ENCODE measurements around the gene DHRS2.

DHRS2 gene

DNA sequence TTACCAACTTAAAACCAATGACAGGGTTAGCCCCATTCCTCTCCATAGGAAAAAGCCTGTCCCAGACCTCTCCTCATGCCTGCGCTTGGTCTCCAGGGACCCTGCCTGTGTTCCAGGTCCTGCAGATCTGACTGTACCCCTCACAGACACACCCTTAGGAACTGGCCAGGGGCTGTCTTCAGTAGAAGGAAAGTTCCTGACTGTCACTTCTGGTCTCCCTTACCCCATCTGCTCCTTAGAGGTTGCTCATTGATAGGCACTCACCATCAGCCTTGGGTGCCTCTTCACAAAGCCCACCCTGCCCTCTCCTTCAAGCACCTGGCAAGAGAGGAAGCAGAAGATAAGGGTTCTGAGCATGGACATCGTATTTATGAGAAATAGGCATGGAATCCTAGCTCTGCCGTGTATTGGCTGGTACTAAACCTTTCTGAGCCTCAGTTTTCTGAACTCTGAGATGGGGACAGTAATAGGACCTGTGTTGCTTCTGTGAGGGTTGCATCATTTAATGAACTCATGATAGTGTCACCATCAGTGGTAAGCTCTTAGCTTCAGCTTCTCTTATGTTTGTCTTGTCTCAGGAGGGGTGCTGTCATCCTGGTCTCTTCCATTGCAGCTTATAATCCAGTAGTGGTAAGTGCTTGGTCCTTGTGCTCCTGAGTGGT is 7.5 kb downstream of the DHRS2 start:
- no peak for DNase-seq (ENCODE audit: low spot score)
- TF ChIP-seq CTCF (IDR thresholded peaks at IDR 0.05; ENCODE audit: extremely low read depth, missing control alignments), result no peak

GRCh38 chr14:23644195-23644918 is 8.2 kb downstream of the DHRS2 start:
- no peak for DNase-seq (ENCODE audit: low spot score)

GRCh38 chr14:23644919-23645336 is 8.8 kb downstream of the DHRS2 start:
- no peak for TF ChIP-seq CTCF (IDR thresholded peaks at IDR 0.05; ENCODE audit: extremely low read depth, missing control alignments)

More at GRCh38 chr14:23644195-23644918, 8.2 kb downstream of the DHRS2 start:
- no peak for TF ChIP-seq CTCF (IDR thresholded peaks at IDR 0.05; ENCODE audit: extremely low read depth, missing control alignments)

DNA sequence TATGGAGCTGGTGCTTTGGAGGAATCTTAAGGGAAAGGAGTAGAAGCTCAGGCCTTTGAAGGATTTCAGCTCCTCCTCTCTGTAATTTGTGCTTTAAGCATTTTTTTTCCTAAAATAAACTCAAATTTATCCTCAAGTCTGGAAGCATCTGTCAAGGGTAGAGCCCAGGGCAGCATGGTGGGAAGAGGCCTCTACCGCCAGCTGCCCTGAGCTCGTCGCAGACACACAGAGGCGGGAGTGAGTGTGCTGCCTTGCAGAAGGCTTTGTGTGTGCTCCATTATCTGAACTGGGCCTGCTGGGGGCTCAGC is 9.3 kb downstream of the DHRS2 start:
- no peak for TF ChIP-seq CTCF (IDR thresholded peaks at IDR 0.05; ENCODE audit: extremely low read depth, missing control alignments)
- DNase-seq (ENCODE audit: low spot score), result no peak

More at GRCh38 chr14:23644919-23645336, 8.8 kb downstream of the DHRS2 start:
- no peak for DNase-seq (ENCODE audit: low spot score)

DNA sequence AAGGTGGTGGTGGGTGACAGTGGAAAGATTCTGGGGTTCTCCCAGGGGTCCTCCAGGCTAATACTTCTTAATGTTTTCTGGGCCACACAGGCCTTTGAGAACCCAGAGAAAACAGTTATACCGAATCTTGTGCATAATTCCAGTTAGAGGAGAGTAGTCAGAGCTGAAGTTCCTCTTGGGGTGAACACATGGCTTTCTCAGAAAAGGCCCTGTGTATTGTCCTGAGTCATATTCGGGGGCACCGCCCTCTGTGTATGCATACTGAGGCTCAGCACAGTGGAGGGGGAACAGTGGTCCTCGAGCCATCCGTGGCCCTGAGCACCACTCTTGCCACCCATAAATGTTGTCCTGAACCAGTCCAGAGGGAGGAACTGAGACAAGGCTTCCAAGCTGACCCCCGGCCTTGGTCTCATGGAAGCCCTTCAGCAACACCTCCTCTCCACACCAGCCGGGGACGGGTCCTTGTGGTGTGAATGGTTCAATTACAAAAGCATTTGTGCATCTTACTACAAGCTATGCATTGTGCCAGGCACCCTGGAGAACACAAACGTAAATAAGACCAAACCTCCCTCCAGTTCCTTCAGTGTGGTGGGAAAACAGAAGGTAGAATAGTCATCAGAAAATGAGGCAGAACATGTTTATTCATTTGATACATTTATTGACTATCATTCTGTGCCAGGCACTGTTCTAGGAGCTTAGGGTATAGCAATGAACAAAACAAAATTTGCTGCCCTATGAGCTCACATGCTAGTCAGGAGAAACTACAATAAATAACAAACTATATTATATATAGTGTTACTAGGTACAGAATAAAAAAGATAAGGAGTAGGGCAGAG is 9.9 kb downstream of the DHRS2 start:
- DNase-seq (ENCODE audit: low spot score), result no peak
- TF ChIP-seq CTCF (IDR thresholded peaks at IDR 0.05; ENCODE audit: extremely low read depth, missing control alignments), result no peak

DNA sequence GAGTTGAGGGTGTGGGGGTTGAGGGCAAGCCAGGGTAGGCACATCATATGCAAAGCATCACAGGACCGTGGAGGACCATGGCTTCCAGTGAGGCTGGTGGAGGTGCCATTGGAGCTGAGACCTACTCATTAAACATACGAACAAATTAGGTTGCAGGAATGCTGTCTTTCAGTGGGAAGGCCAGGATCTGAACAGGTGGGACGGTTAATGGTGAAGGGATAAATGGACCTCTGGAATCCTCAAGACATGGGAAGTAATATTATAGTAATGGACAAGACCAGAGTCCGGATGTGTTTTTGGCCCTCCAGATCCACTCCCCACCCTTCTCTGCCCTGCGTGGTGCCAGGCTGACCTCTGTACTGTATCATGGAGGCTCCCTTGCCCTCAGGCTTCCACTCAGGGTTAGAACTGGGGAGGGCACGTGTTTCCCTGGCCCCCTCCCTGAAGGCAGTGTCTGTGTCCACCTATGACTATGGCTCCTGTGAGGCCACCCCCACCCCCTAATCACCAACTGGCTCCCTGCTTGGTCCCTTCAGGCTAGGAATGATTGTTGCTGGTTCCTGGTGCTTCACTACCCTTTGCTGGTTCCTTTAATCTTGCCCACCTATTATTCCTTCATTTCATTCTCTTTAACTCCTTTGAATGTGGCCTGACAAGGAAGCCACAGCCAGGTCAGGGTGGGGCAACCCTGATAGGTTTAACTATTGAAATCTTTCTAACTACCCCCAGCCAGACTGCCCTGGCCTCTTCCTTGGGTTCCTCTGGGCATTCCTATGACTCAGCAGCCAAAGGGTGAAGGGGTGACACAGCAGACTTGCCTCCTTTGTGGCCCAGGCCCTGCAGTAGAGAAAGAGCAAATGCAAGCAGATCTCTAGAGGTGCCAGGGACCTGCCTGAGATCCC is 10.7 kb downstream of the DHRS2 start:
- no peak for TF ChIP-seq CTCF (IDR thresholded peaks at IDR 0.05; ENCODE audit: extremely low read depth, missing control alignments)
- DNase-seq (ENCODE audit: low spot score), result no peak

Measured in GM20000 (cell line).